ENCODE results near the gene DPF3. TPM values are rescaled to one million over a fixed set of nuclear protein-coding genes. Genes with fewer than 3 reads are reported as not detected.
"Not testable (repeated sequence)": the region's sequence is repeated elsewhere in the genome, so short reads cannot be mapped to it uniquely, and the experiment has no call there.

DPF3 gene
- polyA plus RNA-seq, 1 donor = 3.5 TPM

- DNase-seq = no peak
- Histone ChIP-seq H3K27me3 (ENCODE audit: control insufficient read depth, insufficient read depth, low read length) (no peaks in the 10 kb centered on the region), H3K4me3 (ENCODE audit: low read length) (no peak overlapping the region), H3K27ac (ENCODE audit: low read length) (no peak overlapping the region), H3K4me1 (ENCODE audit: control insufficient read depth, insufficient read depth, low read length) (no peaks in the 10 kb centered on the region), H3K9me3 (ENCODE audit: control insufficient read depth, low read depth, low read length) (peaks cover 23% of the 10 kb centered on the region), H3K36me3 (ENCODE audit: control insufficient read depth, insufficient read depth, low read length) (no peaks in the 10 kb centered on the region)
- WGBS (ENCODE audit: insufficient coverage, low lambda C conversion rate) = no CpG with 5 or more reads among the region's 1 CpG
Measured at GRCh38 chr14:72756967-72757366, 136.9 kb downstream of the DPF3 start.

- H3K36me3 ChIP-seq (ENCODE audit: control insufficient read depth, insufficient read depth, low read length) = no peaks in the 10 kb centered on the region
- H3K4me3 ChIP-seq (ENCODE audit: low read length) = no peak overlapping the region
- H3K4me1 ChIP-seq (ENCODE audit: control insufficient read depth, insufficient read depth, low read length) = no peaks in the 10 kb centered on the region
- WGBS (ENCODE audit: insufficient coverage, low lambda C conversion rate) = 20% methylated on average over 1 of the region's 3 CpGs
- no peak for DNase-seq
- no peaks in the 10 kb centered on the region for H3K27me3 ChIP-seq (ENCODE audit: control insufficient read depth, insufficient read depth, low read length)
- H3K27ac ChIP-seq (ENCODE audit: low read length) = no peak overlapping the region
- peaks cover 19% of the 10 kb centered on the region for H3K9me3 ChIP-seq (ENCODE audit: control insufficient read depth, low read depth, low read length)
Measured at GRCh38 chr14:72755766-72756165, 138.1 kb downstream of the DPF3 start.

GRCh38 chr14:72754949-72755348 lies 139.0 kb downstream of the DPF3 start:
- WGBS (ENCODE audit: insufficient coverage, low lambda C conversion rate) = no CpG with 5 or more reads among the region's 4 CpGs
- H3K9me3 ChIP-seq (ENCODE audit: control insufficient read depth, low read depth, low read length) = peaks cover 13% of the 10 kb centered on the region
- no peaks in the 10 kb centered on the region for H3K36me3 ChIP-seq (ENCODE audit: control insufficient read depth, insufficient read depth, low read length)
- H3K4me1 ChIP-seq (ENCODE audit: control insufficient read depth, insufficient read depth, low read length) = no peaks in the 10 kb centered on the region
- H3K27ac ChIP-seq (ENCODE audit: low read length) = no peak overlapping the region
- no peak overlapping the region for H3K4me3 ChIP-seq (ENCODE audit: low read length)
- no peak for DNase-seq
- no peaks in the 10 kb centered on the region for H3K27me3 ChIP-seq (ENCODE audit: control insufficient read depth, insufficient read depth, low read length)

DNA sequence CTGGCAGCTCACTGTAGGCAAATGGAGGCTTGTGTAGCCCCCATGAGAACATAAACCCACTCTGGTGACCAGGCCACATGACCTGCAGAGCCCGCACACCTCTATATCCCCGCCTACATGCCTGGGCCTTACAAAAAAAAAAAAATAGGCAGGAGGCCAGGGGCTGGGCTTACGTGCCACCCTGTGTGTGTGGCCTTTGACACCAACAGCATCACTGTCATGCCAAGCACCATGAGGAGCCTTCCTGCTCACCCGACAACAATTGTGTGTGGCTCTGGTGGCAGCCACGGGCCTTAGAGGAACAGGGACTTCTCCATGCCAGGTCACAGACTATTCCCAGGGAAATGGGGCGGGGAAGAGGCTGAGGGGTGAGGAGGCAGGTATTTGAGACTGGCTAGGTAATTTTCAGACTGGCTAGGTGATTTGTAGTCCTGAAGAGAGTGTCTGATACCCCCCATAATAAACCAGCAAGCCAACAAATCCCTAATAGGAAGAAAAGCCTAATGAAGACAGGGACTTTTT lies 140.0 kb downstream of the DPF3 start:
- no peak for DNase-seq
- H3K27me3 ChIP-seq (ENCODE audit: control insufficient read depth, insufficient read depth, low read length) = no peaks in the 10 kb centered on the region
- H3K4me3 ChIP-seq (ENCODE audit: low read length) = no peak overlapping the region
- H3K36me3 ChIP-seq (ENCODE audit: control insufficient read depth, insufficient read depth, low read length) = no peaks in the 10 kb centered on the region
- peaks cover 6% of the 10 kb centered on the region for H3K9me3 ChIP-seq (ENCODE audit: control insufficient read depth, low read depth, low read length)
- no CpG with 5 or more reads among the region's 6 CpGs for WGBS (ENCODE audit: insufficient coverage, low lambda C conversion rate)
- H3K4me1 ChIP-seq (ENCODE audit: control insufficient read depth, insufficient read depth, low read length) = no peaks in the 10 kb centered on the region
- H3K27ac ChIP-seq (ENCODE audit: low read length) = no peak overlapping the region

DNA sequence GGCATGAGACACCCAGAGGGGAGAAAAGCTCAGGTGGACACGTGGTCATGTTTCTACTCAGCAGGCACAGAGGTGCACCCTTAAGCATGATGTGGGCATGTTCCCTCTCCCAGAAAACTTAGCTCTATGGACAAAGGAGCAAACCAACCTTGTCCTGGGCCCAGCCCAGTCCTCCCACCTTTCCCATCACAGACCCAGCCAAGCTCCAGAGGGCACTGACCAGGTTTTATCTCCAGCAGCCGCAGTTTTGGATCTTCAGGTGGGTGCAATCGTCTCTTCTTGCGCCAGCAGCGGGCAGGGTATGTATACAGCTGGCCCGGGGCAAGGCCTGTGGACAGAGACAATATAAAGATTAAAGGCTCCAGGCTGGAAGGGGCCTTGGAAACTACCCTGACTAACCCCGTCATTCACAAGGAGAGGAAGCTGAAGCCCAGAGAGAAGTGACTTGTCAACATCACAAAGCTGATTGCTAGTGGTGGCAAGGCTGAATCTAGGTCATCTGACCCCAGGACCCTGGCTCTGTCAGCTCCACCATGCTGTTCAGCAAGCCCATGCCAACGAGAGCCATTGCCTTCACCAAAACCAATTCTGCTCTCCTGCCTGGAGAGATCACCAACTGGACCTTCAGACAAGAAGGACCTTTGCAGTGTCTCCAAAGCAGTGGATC lies 140.7 kb downstream of the DPF3 start:
- no CpG with 5 or more reads among the region's 8 CpGs for WGBS (ENCODE audit: insufficient coverage, low lambda C conversion rate)
- Histone ChIP-seq H3K4me1 (ENCODE audit: control insufficient read depth, insufficient read depth, low read length) (no peaks in the 10 kb centered on the region), H3K27ac (ENCODE audit: low read length) (no peak overlapping the region), H3K4me3 (ENCODE audit: low read length) (no peak overlapping the region), H3K27me3 (ENCODE audit: control insufficient read depth, insufficient read depth, low read length) (no peaks in the 10 kb centered on the region), H3K9me3 (ENCODE audit: control insufficient read depth, low read depth, low read length) (peaks cover 3% of the 10 kb centered on the region), H3K36me3 (ENCODE audit: control insufficient read depth, insufficient read depth, low read length) (no peaks in the 10 kb centered on the region)
- no peak for DNase-seq

DNA sequence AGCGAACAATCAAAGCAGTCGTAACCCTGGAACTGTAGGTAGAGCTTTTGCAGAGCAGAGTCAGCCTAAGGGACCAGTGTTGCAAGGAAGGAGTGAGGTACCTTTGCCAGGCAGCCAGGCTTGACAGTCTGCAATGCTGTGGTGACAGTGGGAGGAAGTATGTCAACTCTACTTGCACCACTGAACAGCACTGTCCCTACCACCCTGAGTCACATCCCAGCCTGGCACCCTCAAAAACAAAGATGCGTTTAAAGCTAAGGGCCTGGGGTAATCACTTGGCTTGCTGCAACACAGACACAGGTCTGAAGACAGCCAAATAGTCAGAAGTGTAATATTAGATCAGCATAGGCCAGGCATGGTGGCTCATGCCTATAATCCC lies 141.9 kb downstream of the DPF3 start:
- Histone ChIP-seq H3K27ac (ENCODE audit: low read length) (no peak overlapping the region), H3K9me3 (ENCODE audit: control insufficient read depth, low read depth, low read length) (no peaks in the 10 kb centered on the region), H3K27me3 (ENCODE audit: control insufficient read depth, insufficient read depth, low read length) (no peaks in the 10 kb centered on the region), H3K4me1 (ENCODE audit: control insufficient read depth, insufficient read depth, low read length) (no peaks in the 10 kb centered on the region), H3K36me3 (ENCODE audit: control insufficient read depth, insufficient read depth, low read length) (no peaks in the 10 kb centered on the region), H3K4me3 (ENCODE audit: low read length) (no peak overlapping the region)
- WGBS (ENCODE audit: insufficient coverage, low lambda C conversion rate) = no CpG with 5 or more reads among the region's 3 CpGs
- DNase-seq = no peak

DNA sequence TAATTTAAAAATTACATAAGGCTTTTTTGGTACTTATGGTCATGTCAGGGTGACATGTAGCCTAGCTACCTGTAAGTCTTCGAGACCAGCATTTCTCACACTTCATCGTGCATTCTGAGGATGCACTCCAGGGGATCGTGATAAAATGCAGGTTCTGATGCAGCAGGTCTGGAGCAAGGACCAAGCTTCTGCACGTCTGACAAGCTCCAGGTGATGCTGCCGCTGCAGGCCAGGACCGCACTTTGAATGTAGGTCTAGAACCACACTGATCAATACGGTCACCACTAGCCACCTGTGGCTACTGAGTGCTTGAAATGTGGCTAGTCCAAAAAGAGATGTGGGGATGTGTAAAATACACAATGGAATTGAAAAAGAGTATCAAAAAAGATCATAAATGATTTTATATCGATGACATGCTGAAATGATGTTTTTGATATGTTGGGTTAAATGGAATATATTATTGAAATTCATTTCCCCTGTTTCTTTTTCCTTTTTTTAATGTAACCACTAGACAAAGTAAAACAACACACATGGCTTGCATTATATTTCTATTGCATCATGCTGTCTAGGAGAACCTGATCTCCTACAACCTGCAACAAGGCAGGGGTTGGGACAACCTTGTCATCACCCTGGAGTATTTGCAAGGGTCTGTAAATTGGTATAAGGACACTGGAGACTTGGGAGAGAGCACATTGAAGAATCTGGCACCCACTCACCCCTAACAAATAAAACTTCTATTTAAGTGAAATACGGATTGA lies 142.4 kb downstream of the DPF3 start:
- H3K9me3 ChIP-seq (ENCODE audit: control insufficient read depth, low read depth, low read length) = no peaks in the 10 kb centered on the region
- DNase-seq = no peak
- H3K4me3 ChIP-seq (ENCODE audit: low read length) = no peak overlapping the region
- H3K27me3 ChIP-seq (ENCODE audit: control insufficient read depth, insufficient read depth, low read length) = no peaks in the 10 kb centered on the region
- WGBS (ENCODE audit: insufficient coverage, low lambda C conversion rate) = 100% methylated on average over 1 of the region's 9 CpGs
- peaks cover 4% of the 10 kb centered on the region for H3K4me1 ChIP-seq (ENCODE audit: control insufficient read depth, insufficient read depth, low read length)
- H3K27ac ChIP-seq (ENCODE audit: low read length) = no peak overlapping the region
- H3K36me3 ChIP-seq (ENCODE audit: control insufficient read depth, insufficient read depth, low read length) = no peaks in the 10 kb centered on the region

DNA sequence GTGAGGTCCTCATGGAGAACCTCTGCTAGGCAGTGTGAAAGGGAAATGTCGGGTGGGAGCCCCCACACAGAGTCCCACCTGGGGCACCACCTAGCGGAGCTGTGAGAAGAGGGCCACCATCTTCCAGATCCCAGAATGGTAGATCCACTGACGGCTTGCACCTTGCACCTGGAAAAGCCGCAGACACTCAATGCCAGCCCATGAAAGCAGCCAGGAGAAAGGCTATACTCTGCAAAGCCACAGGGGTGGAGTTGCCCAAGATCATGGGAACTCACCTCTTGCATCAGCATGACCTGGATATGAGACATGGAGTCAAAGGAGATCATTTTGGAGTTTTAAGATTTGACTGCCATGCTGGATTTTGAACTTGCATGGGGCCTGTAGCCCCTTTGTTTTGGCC lies 145.0 kb downstream of the DPF3 start:
- H3K27ac ChIP-seq (ENCODE audit: low read length); H3K27me3 ChIP-seq (ENCODE audit: control insufficient read depth, insufficient read depth, low read length); H3K4me3 ChIP-seq (ENCODE audit: low read length); H3K9me3 ChIP-seq (ENCODE audit: control insufficient read depth, low read depth, low read length); H3K36me3 ChIP-seq (ENCODE audit: control insufficient read depth, insufficient read depth, low read length); H3K4me1 ChIP-seq (ENCODE audit: control insufficient read depth, insufficient read depth, low read length): not testable (repeated sequence)
- DNase-seq = peak in 1 of 2 donors; percentile 41
- WGBS (ENCODE audit: insufficient coverage, low lambda C conversion rate) = no CpG with 5 or more reads among the region's 4 CpGs

GRCh38 chr14:72747652-72748051 lies 146.2 kb downstream of the DPF3 start:
- DNase-seq = no peak
- 88% methylated on average over 1 of the region's 3 CpGs for WGBS (ENCODE audit: insufficient coverage, low lambda C conversion rate)
- H3K4me1 ChIP-seq (ENCODE audit: control insufficient read depth, insufficient read depth, low read length) = peaks cover 4% of the 10 kb centered on the region
- H3K4me3 ChIP-seq (ENCODE audit: low read length) = no peak overlapping the region
- H3K36me3 ChIP-seq (ENCODE audit: control insufficient read depth, insufficient read depth, low read length) = no peaks in the 10 kb centered on the region
- no peak overlapping the region for H3K27ac ChIP-seq (ENCODE audit: low read length)
- H3K27me3 ChIP-seq (ENCODE audit: control insufficient read depth, insufficient read depth, low read length) = no peaks in the 10 kb centered on the region
- no peaks in the 10 kb centered on the region for H3K9me3 ChIP-seq (ENCODE audit: control insufficient read depth, low read depth, low read length)

DNA sequence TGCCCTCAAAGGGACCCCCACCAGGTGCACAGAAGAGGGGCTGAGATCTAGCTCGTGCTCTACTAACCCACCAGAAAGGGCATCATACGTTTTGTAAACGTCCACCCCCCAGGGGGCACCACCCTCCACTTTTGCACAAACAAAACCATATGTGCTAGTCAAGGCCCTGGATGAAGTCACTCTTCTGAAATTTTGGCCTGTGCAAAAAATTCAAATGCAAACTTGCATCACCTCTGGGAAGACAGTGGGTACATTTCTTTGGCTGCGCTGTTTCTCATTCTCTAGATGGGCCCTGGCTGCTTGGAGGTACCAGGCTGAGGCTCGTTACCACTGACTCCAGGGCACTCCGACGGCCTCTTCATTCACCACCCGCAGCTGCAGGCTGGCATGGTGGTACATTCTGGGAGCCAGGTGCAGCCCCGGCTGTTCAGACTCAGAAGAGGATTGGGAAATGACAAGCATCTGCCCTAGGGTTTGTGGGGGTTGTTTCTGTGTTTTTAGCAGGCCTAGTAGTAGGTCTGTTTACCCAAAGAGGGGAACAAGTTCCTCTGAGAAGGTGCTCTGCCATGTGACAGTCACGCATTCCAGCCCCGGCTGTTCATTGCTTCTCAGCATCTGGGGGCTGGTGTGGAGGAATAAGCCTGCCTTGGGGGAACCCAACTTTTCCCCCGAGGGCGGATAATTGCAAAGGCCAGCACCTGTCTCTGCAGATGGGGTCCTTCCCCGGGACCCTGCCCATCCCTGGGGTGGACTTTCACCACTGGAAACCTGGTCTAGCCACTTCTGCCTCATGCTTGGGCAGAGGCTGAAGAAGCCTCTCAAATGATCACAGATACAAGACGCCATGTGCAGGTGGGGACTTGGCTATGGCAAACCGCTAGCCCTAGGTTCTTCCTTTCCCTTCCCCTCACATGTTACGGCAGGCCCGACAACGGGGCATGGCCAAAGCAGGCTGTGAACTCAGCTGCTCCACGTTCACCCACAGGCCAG lies 147.6 kb downstream of the DPF3 start:
- no peak overlapping the region for H3K4me3 ChIP-seq (ENCODE audit: low read length)
- no peak for DNase-seq
- no CpG with 5 or more reads among the region's 20 CpGs for WGBS (ENCODE audit: insufficient coverage, low lambda C conversion rate)
- H3K27ac ChIP-seq (ENCODE audit: low read length) = no peak overlapping the region
- H3K9me3 ChIP-seq (ENCODE audit: control insufficient read depth, low read depth, low read length) = no peaks in the 10 kb centered on the region
- H3K27me3 ChIP-seq (ENCODE audit: control insufficient read depth, insufficient read depth, low read length) = no peaks in the 10 kb centered on the region
- H3K36me3 ChIP-seq (ENCODE audit: control insufficient read depth, insufficient read depth, low read length) = no peaks in the 10 kb centered on the region
- H3K4me1 ChIP-seq (ENCODE audit: control insufficient read depth, insufficient read depth, low read length) = peaks cover 4% of the 10 kb centered on the region
